ENCODE results near the gene ATAT1.

- TF ChIP-seq CTCF (conservative IDR thresholded peaks at IDR 0.05; ENCODE audit: low read length) (no peak), EZH2phosphoT487 (IDR thresholded peaks at IDR 0.05; ENCODE audit: borderline replicate concordance, low read depth, low read length) (no peak)
Measured at GRCh38 chr6:30664994-30665767, 38.5 kb downstream of the ATAT1 start.

Measured in OCI-LY7 (cell line).